Measurements from ENCODE around the gene ODAD2.

GRCh38 chr10:27890971-27891370 lies 107.9 kb downstream of the ODAD2 start:
- TF ChIP-seq CTCF (IDR thresholded peaks at IDR 0.05 in 2 of 3, conservative IDR thresholded peaks at IDR 0.05 in 1 of 3; ENCODE audit: borderline replicate concordance in 1 of 3, insufficient read depth in 1 of 3, low read depth in 2 of 3, low read length in 2 of 3) (no peak), RAD21 (IDR thresholded peaks at IDR 0.05; ENCODE audit: low read depth) (no peak), POLR2A (IDR thresholded peaks at IDR 0.05; ENCODE audit: borderline replicate concordance, extremely low read depth, insufficient read depth, insufficient read length) (no peak), POLR2AphosphoS5 (IDR thresholded peaks at IDR 0.05; ENCODE audit: low read depth, low read length) (no peak), CEBPB (IDR thresholded peaks at IDR 0.05; ENCODE audit: low read depth) (no peak), MAX (IDR thresholded peaks at IDR 0.05) (no peak), REST (IDR thresholded peaks at IDR 0.05; ENCODE audit: low read depth) (no peak), CBX3 (IDR thresholded peaks at IDR 0.05; ENCODE audit: low read depth) (no peak)

All from HCT116 (cell line).